HepG2 (cell line): ENCODE data around the gene RPL3. TPM values are rescaled to one million over a fixed set of nuclear protein-coding genes. Genes with fewer than 3 reads are reported as not detected.
A peak's percentile ranks its signal among the peaks of the same experiment; 100 is the strongest.

Experiments
- ATAC-seq: fragments of 200-7000 bp; cut with Tn5 transposase; 3 replicates; pipeline ENCODE4 v1.9.1; 2020; ENCODE audit warnings: mild to moderate bottlenecking, moderate library complexity
- BruUV-seq: library from RNA; stranded (reverse); fragments of 400-500 nt; replicated peaks from 2 replicates; lab custom pipeline; 2021; lab: Mats Ljungman, UMichigan
- CTCF ChIA-PET: fragments of 300-600 bp; formaldehyde crosslinking; extraction: SDS; loops from one replicate; lab custom pipeline; 2021; ENCODE audit warnings: low total read pairs, inconsistent platforms, low intra/inter-chr PET ratio; lab: Yijun Ruan, JAX
- POLR2A ChIA-PET: fragments of 350-600 bp; sonication (Branson Sonifier 250); formaldehyde crosslinking; loops from one replicate; lab custom pipeline; 2020; ENCODE audit warnings: antibody characterized with exemption, inconsistent platforms; lab: Yijun Ruan, JAX
- DNase-seq: peaks from one replicate; pipeline ENCODE4 v3.0.0-alpha.2; 2015; ENCODE audit warnings: low spot score
- FAIRE-seq: peaks from 3 replicates; lab custom pipeline; 2011; peaks lifted over from hg19 to GRCh38; lab: Jason Lieb, UNC
- H2AFZ ChIP-seq: one replicate; pipeline ENCODE4 v1.6.1; 2011; ENCODE audit warnings: low read length, inconsistent platforms
- H3K27ac ChIP-seq: fragments of 300-600 bp; 3 replicates; pipeline ENCODE4 v1.8.0; 2011; ENCODE audit warnings: mixed run types, mild to moderate bottlenecking, mixed read lengths, low read length, inconsistent platforms; ENCODE audit not compliant: insufficient read depth; ENCODE audit errors: extremely low read length
- H3K27me3 ChIP-seq, 2 experiments: fragments of 200-600 bp in 1 of 2; 2 replicates in 1 of 2; 3 replicates in 1 of 2; pipeline versions ENCODE4 v1.6.0 to v1.8.0; 2011; ENCODE audit warnings: low read length in 2 of 2, mild to moderate bottlenecking in 2 of 2, moderate library complexity in 2 of 2, inconsistent platforms in 1 of 2; ENCODE audit not compliant: insufficient read depth in 2 of 2, control insufficient read depth in 1 of 2
- H3K36me3 ChIP-seq, 2 experiments: fragments of 200-600 bp in 1 of 2; replicated peaks in 1 of 2; 2 replicates in 1 of 2; 3 replicates in 1 of 2; pipeline versions ENCODE4 v1.5.1 to v1.8.0; 2011; ENCODE audit warnings: low read length in 2 of 2, inconsistent platforms in 1 of 2; ENCODE audit not compliant: insufficient read depth in 2 of 2, control insufficient read depth in 1 of 2
- H3K4me1 ChIP-seq: 2 replicates; pipeline ENCODE4 v1.5.1; 2012; ENCODE audit warnings: low read length, inconsistent platforms; ENCODE audit not compliant: insufficient read depth
- H3K4me2 ChIP-seq: 2 replicates; pipeline ENCODE4 v1.6.0; 2011; ENCODE audit warnings: low read depth, low read length, inconsistent platforms
- H3K4me3 ChIP-seq, 3 experiments: fragments of 200-600 bp in 1 of 3; sonication (generic), shearing (Covaris generic) in 1 of 3; replicated peaks in 1 of 3; 2 replicates each; pipeline ENCODE4 v1.5.1; 2011 to 2016; ENCODE audit warnings: low read length in 3 of 3, inconsistent platforms in 2 of 3, low read depth in 2 of 3, mild to moderate bottlenecking in 2 of 3, control low read depth in 1 of 3, mixed read lengths in 1 of 3; ENCODE audit not compliant: insufficient read depth in 1 of 3
- H3K79me2 ChIP-seq: one replicate; pipeline ENCODE4 v1.6.1; 2011; ENCODE audit warnings: low read length, inconsistent platforms; ENCODE audit not compliant: insufficient read depth
- H3K9ac ChIP-seq: 2 replicates; pipeline ENCODE4 v1.6.0; 2011; ENCODE audit warnings: mild to moderate bottlenecking, low read depth, low read length, inconsistent platforms; ENCODE audit not compliant: insufficient read depth
- H3K9me3 ChIP-seq: 2 replicates; pipeline ENCODE4 v1.5.1; 2012; ENCODE audit warnings: mild to moderate bottlenecking, low read length
- H4K20me1 ChIP-seq: 2 replicates; pipeline ENCODE4 v1.6.0; 2011; ENCODE audit warnings: inconsistent platforms, mild to moderate bottlenecking, low read length, moderate library complexity; ENCODE audit not compliant: insufficient read depth
- BORCS8-MEF2B ChIP-seq: sonication (generic); formaldehyde crosslinking; IDR thresholded peaks from 2 replicates; pipeline ENCODE4 v1.8.0; 2022; ENCODE audit warnings: mild to moderate bottlenecking, missing genetic modification reagents
- GMEB1 ChIP-seq: sonication (generic); formaldehyde crosslinking; IDR thresholded peaks from 2 replicates; pipeline ENCODE4 v1.5.1; 2020; ENCODE audit warnings: missing genetic modification reagents, mild to moderate bottlenecking, borderline replicate concordance
- HINFP ChIP-seq: sonication (generic); formaldehyde crosslinking; IDR thresholded peaks from 2 replicates; pipeline ENCODE4 v1.4.0; 2020; ENCODE audit warnings: low read depth, mild to moderate bottlenecking, missing genetic modification reagents
- RFX1 ChIP-seq: fragments of 450-650 bp; IDR thresholded peaks from 2 replicates; pipeline ENCODE4 v1.6.1; 2017
- SYNCRIP ChIP-seq: fragments of 200-400 bp; formaldehyde crosslinking; IDR thresholded peaks from 2 replicates; pipeline ENCODE4 v1.6.1; 2018; ENCODE audit warnings: mild to moderate bottlenecking, low read depth, low read length; ENCODE audit not compliant: insufficient read depth
- TARDBP ChIP-seq: sonication (generic); formaldehyde crosslinking; IDR thresholded peaks from 2 replicates; pipeline ENCODE4 v1.8.0; 2022; ENCODE audit warnings: mild to moderate bottlenecking, missing genetic modification reagents
- ZEB1 ChIP-seq: IDR thresholded peaks from 2 replicates; pipeline ENCODE4 v1.6.1; 2012; ENCODE audit warnings: mild to moderate bottlenecking, low read depth, inconsistent platforms; ENCODE audit not compliant: insufficient replicate concordance
- ZNF589 ChIP-seq: sonication (generic); formaldehyde crosslinking; conservative IDR thresholded peaks from 2 replicates; pipeline ENCODE4 v1.8.0; 2022; ENCODE audit warnings: mild to moderate bottlenecking, moderate library complexity, missing genetic modification reagents
- WGBS: methylation state at CpG from one replicate; pipeline ENCODE4 v1.1.6; 2017; ENCODE audit warnings: low lambda C conversion rate; 5-methylcytosine and 5-hydroxymethylcytosine counted together
- in situ Hi-C: cut with HindIII; loops from 2 replicates; pipeline ENCODE4 v1.10.0; 2017; ENCODE audit warnings: low pct_unique_long_range_greater_than_20kb; ENCODE audit not compliant: extremely low pct_ligation_motif_present
- intact Hi-C: fragments of 100-400 bp; cut with micrococcal nuclease; formaldehyde crosslinking; loops from one replicate; pipeline ENCODE4 v1.10.0; 2022; ENCODE audit not compliant: unreplicated experiment
- polyA plus RNA-seq, 8 experiments: library from polyadenylated mRNA; depleted of rRNA in 3 of 8; stranded (reverse) in 7 of 8; unstranded in 1 of 8; fragments of >200 nt; fragmentation: Illumina TruSeq in 4 of 8; extraction: Trizol in 4 of 8; gene quantifications; 2 replicates each; pipeline versions ENCODE4 v1.2.1 to v1.2.3, GENCODE V29; 2011 to 2016; ENCODE audit warnings: low read depth in 4 of 8, missing spikeins in 1 of 8, mixed read lengths in 1 of 8; ENCODE audit not compliant: insufficient read depth in 1 of 8
- total RNA-seq, 5 experiments: library from RNA; depleted of rRNA; stranded (reverse); fragments of >200 nt; fragmentation: Illumina TruSeq; extraction: Trizol; gene quantifications; 2 replicates each; pipeline ENCODE4 v1.2.3, GENCODE V29; 2016; ENCODE audit warnings: low read depth in 1 of 5
- TF ChIP-seq, protein P1 (sequence below): conservative IDR thresholded peaks from 2 replicates; pipeline ENCODE4 v1.6.1; 2018; ENCODE audit warnings: missing genetic modification reagents

RPL3 gene
- total and polyA plus RNA-seq, 2 of the 13 experiments (the other 11 are each of a cell fraction or from before 2014, with no cell fraction given) = 1,051 to 3,279 TPM

GRCh38 chr22:39301926-39302325 is 17.5 kb downstream of the RPL3 start (continued):
- TF ChIP-seq GMEB1 (no peak), RFX1 (peak; percentile 64; the same call in 1 of the 2 replicates), HINFP (peak; percentile 97), ZNF589 (CRISPR knock-in tag) (no peak)
- TF ChIP-seq, protein P1, sequence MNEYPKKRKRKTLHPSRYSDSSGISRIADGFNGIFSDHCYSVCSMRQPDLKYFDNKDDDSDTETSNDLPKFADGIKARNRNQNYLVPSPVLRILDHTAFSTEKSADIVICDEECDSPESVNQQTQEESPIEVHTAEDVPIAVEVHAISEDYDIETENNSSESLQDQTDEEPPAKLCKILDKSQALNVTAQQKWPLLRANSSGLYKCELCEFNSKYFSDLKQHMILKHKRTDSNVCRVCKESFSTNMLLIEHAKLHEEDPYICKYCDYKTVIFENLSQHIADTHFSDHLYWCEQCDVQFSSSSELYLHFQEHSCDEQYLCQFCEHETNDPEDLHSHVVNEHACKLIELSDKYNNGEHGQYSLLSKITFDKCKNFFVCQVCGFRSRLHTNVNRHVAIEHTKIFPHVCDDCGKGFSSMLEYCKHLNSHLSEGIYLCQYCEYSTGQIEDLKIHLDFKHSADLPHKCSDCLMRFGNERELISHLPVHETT = no peak

- Histone ChIP-seq H3K79me2 (no peaks in the 10 kb centered on the region), H3K27ac (no peak overlapping the region), H3K9me3 (no peaks in the 10 kb centered on the region), H3K4me2 (peak overlapping the region; percentile 71), H3K4me1 (peaks cover 90% of the 10 kb centered on the region), H4K20me1 (no peaks in the 10 kb centered on the region), H2AFZ (no peak overlapping the region), H3K27me3 (no peaks in the 10 kb centered on the region; a peak in 2 of 5 replicates), H3K36me3 (no peaks in the 10 kb centered on the region), H3K9ac (no peak overlapping the region), H3K4me3 (no peak overlapping the region)
- TF ChIP-seq ZEB1 (no peak), TARDBP (CRISPR knock-in tag) (0 out of 2 replicates have a peak, but pooled peaks have one; percentile 35), BORCS8-MEF2B (0 out of 2 replicates have a peak, but pooled peaks have one; percentile 38), SYNCRIP (no peak)
- no peak for FAIRE-seq
- CTCF ChIA-PET = no interaction called here
- WGBS = 46% methylated on average over 9 of the region's 9 CpGs
- no peak for ATAC-seq
- no peak for DNase-seq
- in situ Hi-C loops (no loop called here), intact Hi-C loops (loop anchor here (5.0 kb wide), 1 partner anchor 34 kb away; no protein-coding TSS in a partner anchor)
- BruUV-seq = no TSS peak
- POLR2A ChIA-PET = interaction anchor here (1.2 to 4.5 kb wide), 3 partner anchors 9 to 19 kb away, joined by 3 to 40 read pairs (median 11); partner anchors contain the start of gene RPL3
Measured at GRCh38 chr22:39301108-39301507, 18.3 kb downstream of the RPL3 start.
